ENCODE results near the gene AKAP10. TPM values are rescaled to one million over a fixed set of nuclear protein-coding genes. Genes with fewer than 3 reads are reported as not detected.

The AKAP10 gene
- polyA plus RNA-seq, 3 donors: 13.1 to 62.6 (median 15.4) TPM

DNA sequence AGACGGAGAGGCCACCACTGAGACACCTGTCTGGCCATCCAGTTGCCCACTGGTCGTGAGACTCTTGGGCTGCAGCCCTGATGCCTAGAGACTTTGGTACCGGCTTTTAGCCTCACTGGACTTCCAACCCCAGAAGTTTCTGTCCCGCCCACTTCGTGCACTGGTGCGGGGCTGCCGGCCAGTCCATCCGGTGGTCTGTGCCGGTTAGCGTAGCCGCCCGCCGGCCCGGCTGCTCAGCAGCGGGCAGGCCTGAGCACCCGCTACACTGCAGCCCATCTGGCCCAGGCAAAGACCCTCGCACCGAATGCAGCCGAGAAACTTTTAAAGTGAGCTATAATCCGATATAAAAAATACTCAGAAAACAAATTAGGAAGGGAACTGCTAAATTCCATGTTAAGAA lies 30.7 kb downstream of the AKAP10 start:
- peaks cover 58 to 76% of the 10 kb centered on the region in 2 donors for H3K36me3 ChIP-seq (replicated peaks in 1 of 2; ENCODE audit: control insufficient read depth in 1 of 2, insufficient read depth in 2 of 2, low read length in 2 of 2)
- H4K20me1 ChIP-seq (ENCODE audit: insufficient read depth, low read length): peaks cover 92% of the 10 kb centered on the region
- H3K9ac ChIP-seq (ENCODE audit: insufficient read depth, low read length, poor library complexity, severe bottlenecking): no peak overlapping the region
- intact Hi-C loops (cut with micrococcal nuclease): no loop called here
- H3K36me3 Mint-ChIP-seq: peaks cover 55 to 80% of the 10 kb centered on the region in 2 donors
- H3K27me3 Mint-ChIP-seq (ENCODE audit: low read depth in 3 of 3): no peaks in the 10 kb centered on the region
- peaks cover 11% of the 10 kb centered on the region for H3K4me1 Mint-ChIP-seq
- TF ChIP-seq CTCF (IDR thresholded peaks at IDR 0.05): no peak
- H3K4me3 ChIP-seq (replicated peaks in 1 of 3; ENCODE audit: low read depth in 2 of 3, low read length in 3 of 3): no peak overlapping the region
- no peak for DNase-seq
- no peaks in the 10 kb centered on the region for H3K9me3 Mint-ChIP-seq
- peaks cover 0 to 4% of the 10 kb centered on the region in 2 donors for H3K4me1 ChIP-seq (ENCODE audit: control insufficient read depth in 1 of 2, insufficient read depth in 2 of 2, low read length in 2 of 2)
- 97% methylated on average over 19 of the region's 20 CpGs for WGBS (ENCODE audit: insufficient coverage)
- H3K4me3 Mint-ChIP-seq: no peak overlapping the region
- H2AFZ ChIP-seq (ENCODE audit: insufficient read depth, low read depth, low read length, poor library complexity, severe bottlenecking): no peak overlapping the region
- H3K4me2 ChIP-seq (replicated peaks; ENCODE audit: extremely low read depth, low read length, poor library complexity, severe bottlenecking): no peak overlapping the region
- no peaks in the 10 kb centered on the region for H3K9me3 ChIP-seq (replicated peaks in 1 of 2; ENCODE audit: control insufficient read depth in 1 of 2, insufficient read depth in 1 of 2, low read length in 2 of 2)
- no peak overlapping the region for H3K27ac Mint-ChIP-seq
- no peak overlapping the region for H3K27ac ChIP-seq (ENCODE audit: low read depth in 1 of 2, low read length in 2 of 2)
- H3K27me3 ChIP-seq (ENCODE audit: control insufficient read depth in 2 of 2, insufficient read depth in 2 of 2, low read length in 2 of 2): no peaks in the 10 kb centered on the region
- peaks cover 89% of the 10 kb centered on the region for H3K79me2 ChIP-seq (ENCODE audit: insufficient read depth, low read length)

DNA sequence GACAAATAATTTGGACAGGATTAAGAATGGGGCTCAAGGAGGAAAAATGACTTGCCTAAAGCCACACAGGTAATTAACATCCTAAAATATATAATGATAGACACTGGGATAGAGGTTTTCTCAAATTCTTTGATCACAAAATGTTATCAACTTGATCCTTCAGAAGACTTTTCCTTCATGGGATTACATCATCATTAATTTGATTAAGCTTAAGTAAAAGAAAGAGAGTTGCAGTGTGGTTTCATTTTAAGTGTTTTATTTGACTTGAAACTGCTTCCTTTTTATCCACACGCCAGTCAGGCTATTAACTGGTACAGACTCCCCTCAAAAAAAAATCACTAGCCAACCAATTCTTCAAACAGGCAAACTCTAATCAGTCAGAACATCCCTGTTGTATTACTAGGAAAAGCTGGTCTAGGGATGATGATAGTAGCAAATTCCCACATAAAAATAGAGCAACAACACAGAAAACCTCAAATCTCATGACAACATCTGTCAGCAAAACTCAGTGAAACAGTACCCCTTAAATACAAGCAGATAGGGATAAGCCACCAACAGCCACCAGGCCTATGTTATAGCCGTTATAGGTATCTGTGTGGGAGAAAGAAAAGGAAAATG lies 32.5 kb downstream of the AKAP10 start:
- WGBS (ENCODE audit: insufficient coverage): no CpG with 5 or more reads among the region's 2 CpGs
- peaks cover 11% of the 10 kb centered on the region for H3K4me1 Mint-ChIP-seq
- no peaks in the 10 kb centered on the region for H3K9me3 Mint-ChIP-seq
- DNase-seq: no peak
- no peaks in the 10 kb centered on the region for H3K27me3 ChIP-seq (ENCODE audit: control insufficient read depth in 2 of 2, insufficient read depth in 2 of 2, low read length in 2 of 2)
- no peak overlapping the region for H3K4me3 Mint-ChIP-seq
- no peaks in the 10 kb centered on the region for H3K9me3 ChIP-seq (replicated peaks in 1 of 2; ENCODE audit: control insufficient read depth in 1 of 2, insufficient read depth in 1 of 2, low read length in 2 of 2)
- H3K27ac Mint-ChIP-seq: peak overlapping the region in 2 of 7 donors; percentile 0 to 52
- H4K20me1 ChIP-seq (ENCODE audit: insufficient read depth, low read length): peaks cover 98% of the 10 kb centered on the region
- H3K27me3 Mint-ChIP-seq (ENCODE audit: low read depth in 3 of 3): no peaks in the 10 kb centered on the region
- H3K36me3 Mint-ChIP-seq: peaks cover 63 to 83% of the 10 kb centered on the region in 2 donors
- H3K9ac ChIP-seq (ENCODE audit: insufficient read depth, low read length, poor library complexity, severe bottlenecking): no peak overlapping the region
- H2AFZ ChIP-seq (ENCODE audit: insufficient read depth, low read depth, low read length, poor library complexity, severe bottlenecking): no peak overlapping the region
- peaks cover 96% of the 10 kb centered on the region for H3K79me2 ChIP-seq (ENCODE audit: insufficient read depth, low read length)
- H3K36me3 ChIP-seq (replicated peaks in 1 of 2; ENCODE audit: control insufficient read depth in 1 of 2, insufficient read depth in 2 of 2, low read length in 2 of 2): peaks cover 72 to 94% of the 10 kb centered on the region in 2 donors
- no peak for TF ChIP-seq CTCF (IDR thresholded peaks at IDR 0.05)
- peaks cover 0 to 4% of the 10 kb centered on the region in 2 donors for H3K4me1 ChIP-seq (ENCODE audit: control insufficient read depth in 1 of 2, insufficient read depth in 2 of 2, low read length in 2 of 2)
- H3K27ac ChIP-seq (ENCODE audit: low read depth in 1 of 2, low read length in 2 of 2): peak overlapping the region in 1 of 2 donors; percentile 15
- intact Hi-C loops (cut with micrococcal nuclease): no loop called here
- H3K4me3 ChIP-seq (replicated peaks in 1 of 3; ENCODE audit: low read depth in 2 of 3, low read length in 3 of 3): no peak overlapping the region
- H3K4me2 ChIP-seq (replicated peaks; ENCODE audit: extremely low read depth, low read length, poor library complexity, severe bottlenecking): no peak overlapping the region

Measured in CD14-positive monocyte (primary cell).